MCF 10A (cell line): Measurements from ENCODE around the gene FIBCD1. TPM values are rescaled to one million over a fixed set of nuclear protein-coding genes. Genes with fewer than 3 reads are reported as not detected.

Source experiments
- BruUV-seq: library from RNA; stranded (reverse); fragments of 400-500 nt; replicated peaks from 2 replicates; lab custom pipeline; 2021; lab: Mats Ljungman, UMichigan
- CTCF ChIA-PET: fragments of 300-600 bp; sonication (Branson Sonifier 250); formaldehyde crosslinking; extraction: SDS; loops from one replicate; lab custom pipeline; 2021; ENCODE audit warnings: antibody characterized with exemption, inconsistent platforms; lab: Yijun Ruan, JAX
- POLR2A ChIA-PET: fragments of 300-600, 350-650 bp; sonication (Branson Sonifier 250); formaldehyde crosslinking; extraction: SDS; loops from one replicate; lab custom pipeline; 2020; ENCODE audit warnings: antibody characterized with exemption, inconsistent platforms; lab: Yijun Ruan, JAX
- DNase-seq: peaks from one replicate; pipeline ENCODE4 v3.0.0-alpha.2; 2018; ENCODE audit not compliant: unreplicated experiment
- H3K27ac Mint-ChIP-seq: one replicate; pipeline ENCODE4 v1.8.0; 2022; ENCODE audit warnings: mild to moderate bottlenecking, low read depth, mixed read lengths; ENCODE audit not compliant: unreplicated experiment
- H3K27me3 Mint-ChIP-seq: one replicate; pipeline ENCODE4 v1.8.0; 2022; ENCODE audit warnings: mixed read lengths; ENCODE audit not compliant: insufficient read depth, unreplicated experiment
- H3K36me3 Mint-ChIP-seq: one replicate; pipeline ENCODE4 v1.8.0; 2022; ENCODE audit warnings: mild to moderate bottlenecking, moderate library complexity, mixed read lengths; ENCODE audit not compliant: insufficient read depth, unreplicated experiment
- H3K4me1 Mint-ChIP-seq: one replicate; pipeline ENCODE4 v1.8.0; 2022; ENCODE audit warnings: mixed read lengths; ENCODE audit not compliant: insufficient read depth, unreplicated experiment
- H3K4me3 Mint-ChIP-seq: one replicate; pipeline ENCODE4 v1.8.0; 2022; ENCODE audit warnings: mild to moderate bottlenecking, moderate library complexity, mixed read lengths; ENCODE audit not compliant: unreplicated experiment
- H3K9me3 Mint-ChIP-seq: one replicate; pipeline ENCODE4 v1.8.0; 2022; ENCODE audit warnings: mixed read lengths; ENCODE audit not compliant: unreplicated experiment
- CTCF ChIP-seq: fragments of 200-600 bp; IDR thresholded peaks from one replicate; pipeline ENCODE4 v1.8.0; 2022; ENCODE audit warnings: antibody characterized with exemption, mild to moderate bottlenecking; ENCODE audit not compliant: unreplicated experiment
- intact Hi-C: fragments of 100-400 bp; cut with micrococcal nuclease; formaldehyde crosslinking; loops from 2 replicates; pipeline ENCODE4 v1.14.1; 2022
- total RNA-seq: library from RNA; stranded (reverse); gene quantifications from 2 replicates; pipeline ENCODE4 v1.2.3, GENCODE V29; 2022

FIBCD1 gene
- total RNA-seq, 1 experiment from 2014 or later: 1.6 TPM

GRCh38 chr9:130942084-130942483 is 3.0 kb upstream of the FIBCD1 start:
- peaks cover 11% of the 10 kb centered on the region for H3K27me3 Mint-ChIP-seq
- no peak overlapping the region for H3K4me3 Mint-ChIP-seq
- H3K4me1 Mint-ChIP-seq: peaks cover 20% of the 10 kb centered on the region
- TF ChIP-seq CTCF: no peak
- BruUV-seq: no TSS peak
- no peaks in the 10 kb centered on the region for H3K36me3 Mint-ChIP-seq
- no peak for DNase-seq
- H3K9me3 Mint-ChIP-seq: no peaks in the 10 kb centered on the region
- intact Hi-C loops: loop anchor here (5.0 kb wide), 1 partner anchor 105 kb away; no protein-coding TSS in a partner anchor
- ChIA-PET POLR2A (interaction anchor here (0.6 kb wide), 1 partner anchor 25 kb away, joined by 5 read pairs; no protein-coding TSS in a partner anchor), CTCF (interaction anchor here (0.6 to 4.8 kb wide), 10 partner anchors 9 to 380 kb away, joined by 3 to 25 read pairs (median 4); no protein-coding TSS in a partner anchor)
- H3K27ac Mint-ChIP-seq: no peak overlapping the region

GRCh38 chr9:130940693-130941576 is 1.9 kb upstream of the FIBCD1 start:
- no TSS peak for BruUV-seq
- Mint-ChIP-seq H3K4me1 (peaks cover 24% of the 10 kb centered on the region), H3K9me3 (no peaks in the 10 kb centered on the region), H3K4me3 (no peak overlapping the region), H3K27me3 (peaks cover 11% of the 10 kb centered on the region), H3K36me3 (no peaks in the 10 kb centered on the region), H3K27ac (no peak overlapping the region)
- DNase-seq: peak; percentile 87
- intact Hi-C loops: loop anchor here (1.0 to 5.0 kb wide), 7 partner anchors 45 to 234 kb away; partner anchors contain the start of gene QRFP
- ChIA-PET CTCF (interaction anchor here (0.6 to 4.8 kb wide), 10 partner anchors 12 to 209 kb away, joined by 3 to 25 read pairs (median 4); no protein-coding TSS in a partner anchor), POLR2A (no interaction called here)
- peak; percentile 81 for TF ChIP-seq CTCF

- H3K4me1 Mint-ChIP-seq: peaks cover 18% of the 10 kb centered on the region
- no peak for DNase-seq
- no peaks in the 10 kb centered on the region for H3K9me3 Mint-ChIP-seq
- H3K27ac Mint-ChIP-seq: no peak overlapping the region
- CTCF ChIA-PET: interaction anchor here (0.8 kb wide), 1 partner anchor 109 kb away, joined by 3 read pairs; no protein-coding TSS in a partner anchor
- POLR2A ChIA-PET: no interaction called here
- peaks cover 11% of the 10 kb centered on the region for H3K27me3 Mint-ChIP-seq
- intact Hi-C loops: loop anchor here (2.0 to 5.0 kb wide), 3 partner anchors 59 to 169 kb away; no protein-coding TSS in a partner anchor
- no TSS peak for BruUV-seq
- H3K36me3 Mint-ChIP-seq: no peaks in the 10 kb centered on the region
- TF ChIP-seq CTCF: no peak
- H3K4me3 Mint-ChIP-seq: peak overlapping the region; percentile 46
Observed at GRCh38 chr9:130940027-130940549, 1.0 kb upstream of the FIBCD1 start.
